Activated CD8-positive, alpha-beta T cell treated with anti-CD3 and anti-CD28 coated beads, Interleukin-2, amount 10 ng/mL, durations not matched to agents 7 days and 5 days (primary cell): ENCODE measurements around the gene SCD5. TPM values are rescaled to one million over a fixed set of nuclear protein-coding genes. Genes with fewer than 3 reads are reported as not detected.
A peak's percentile ranks its signal among the peaks of the same experiment; 100 is the strongest.
"Not testable (repeated sequence)": the region's sequence is repeated elsewhere in the genome, so short reads cannot be mapped to it uniquely, and the experiment has no call there.

Source experiments
- ATAC-seq: fragments of 150-1000 bp; cut with Tn5 transposase; one replicate; pipeline ENCODE4 v1.10.0; 2021; ENCODE audit warnings: moderate library complexity
- CTCF ChIA-PET: fragments of 350-600 bp; sonication (Branson Sonifier 250); formaldehyde crosslinking; loops from one replicate; lab custom pipeline; 2021; ENCODE audit warnings: antibody characterized with exemption; lab: Charles Lee
- POLR2A ChIA-PET: fragments of 350-600 bp; sonication (Branson Sonifier 250); formaldehyde crosslinking; loops from one replicate; lab custom pipeline; 2021; ENCODE audit warnings: antibody characterized with exemption; lab: Charles Lee
- DNase-seq: peaks from one replicate; pipeline ENCODE4 v3.0.0-alpha.2; 2020
- H3K27ac Mint-ChIP-seq: one replicate; pipeline ENCODE4 v1.8.0; 2021; ENCODE audit warnings: mild to moderate bottlenecking, mixed read lengths
- H3K27me3 Mint-ChIP-seq: one replicate; pipeline ENCODE4 v1.8.0; 2021; ENCODE audit warnings: low read depth, mixed read lengths
- H3K36me3 Mint-ChIP-seq: one replicate; pipeline ENCODE4 v1.8.0; 2021; ENCODE audit warnings: low read depth, mixed read lengths
- H3K4me1 Mint-ChIP-seq: one replicate; pipeline ENCODE4 v1.8.0; 2021; ENCODE audit warnings: low read depth, mixed read lengths
- H3K4me3 Mint-ChIP-seq: one replicate; pipeline ENCODE4 v1.8.0; 2021; ENCODE audit warnings: mild to moderate bottlenecking, mixed read lengths
- H3K9me3 Mint-ChIP-seq: one replicate; pipeline ENCODE4 v1.8.0; 2022; ENCODE audit warnings: mixed read lengths; ENCODE audit not compliant: insufficient read depth
- total RNA-seq, 2 experiments: library from RNA; stranded (reverse); gene quantifications; one replicate each; pipeline ENCODE4 v1.2.3, GENCODE V29; 2021

SCD5 gene
- total RNA-seq, result 1 to 10 TPM; 2.9 to 3.1 TPM

GRCh38 chr4:82798168-82799005 is at the start of gene SCD5:
TSS of gene SCD5 (minus strand) at chr4:82798796. CDS start at chr4:82798537, 259 bp downstream.
- CTCF ChIA-PET, result interaction anchor here (0.8 to 1.3 kb wide), 5 partner anchors 9 to 485 kb away, joined by 3 to 5 read pairs (median 3); partner anchors contain the start of gene COQ2
- Mint-ChIP-seq H3K4me3 (peak within 1 kb of the TSS; percentile 80), H3K27me3 (peaks cover 53% of the 10 kb centered on the region), H3K36me3 (no peaks in the 10 kb centered on the region), H3K27ac (no peak within 1 kb of the TSS), H3K4me1 (peaks cover 20% of the 10 kb centered on the region), H3K9me3 (no peaks in the 10 kb centered on the region)
- ATAC-seq, result peak; percentile 96
- peak; percentile 78 for DNase-seq
- POLR2A ChIA-PET, result interaction anchor here (0.6 kb wide), 1 partner anchor 478 kb away, joined by 4 read pairs; no protein-coding TSS in a partner anchor

- POLR2A ChIA-PET, result no interaction called here
Measured at GRCh38 chr4:82842593-82842992, 44.0 kb upstream of the SCD5 start.

GRCh38 chr4:82839624-82840023 is 41.0 kb upstream of the SCD5 start:
- Mint-ChIP-seq H3K27me3 (no peaks in the 10 kb centered on the region), H3K9me3 (no peaks in the 10 kb centered on the region), H3K27ac (no peak overlapping the region), H3K4me1 (no peaks in the 10 kb centered on the region), H3K36me3 (peaks cover 32% of the 10 kb centered on the region), H3K4me3 (no peak overlapping the region)
- no peak for ATAC-seq
- DNase-seq, result no peak
- POLR2A ChIA-PET, result no interaction called here
- CTCF ChIA-PET, result no interaction called here

More at GRCh38 chr4:82842593-82842992, 44.0 kb upstream of the SCD5 start:
- Mint-ChIP-seq H3K4me1 (peaks cover 2% of the 10 kb centered on the region), H3K4me3 (no peak overlapping the region), H3K27me3 (no peaks in the 10 kb centered on the region), H3K36me3 (peaks cover 47% of the 10 kb centered on the region), H3K9me3 (no peaks in the 10 kb centered on the region), H3K27ac (no peak overlapping the region)
- DNase-seq, result no peak
- CTCF ChIA-PET, result interaction anchor here (1.1 to 1.4 kb wide), 3 partner anchors 9 to 438 kb away, joined by 3 to 6 read pairs (median 3); no protein-coding TSS in a partner anchor
- no peak for ATAC-seq

GRCh38 chr4:82833696-82834313 is 35.2 kb upstream of the SCD5 start:
- peaks cover 34% of the 10 kb centered on the region for H3K36me3 Mint-ChIP-seq
- no peaks in the 10 kb centered on the region for H3K9me3 Mint-ChIP-seq
- no peak overlapping the region for H3K27ac Mint-ChIP-seq
- POLR2A ChIA-PET, result no interaction called here
- DNase-seq (no peak), ATAC-seq (no peak)
- H3K27me3 Mint-ChIP-seq, result no peaks in the 10 kb centered on the region
- CTCF ChIA-PET, result interaction anchor here (1.0 kb wide), 1 partner anchor 19 kb away, joined by 4 read pairs; no protein-coding TSS in a partner anchor
- no peaks in the 10 kb centered on the region for H3K4me1 Mint-ChIP-seq
- no peak overlapping the region for H3K4me3 Mint-ChIP-seq

GRCh38 chr4:82833060-82833459 is 34.5 kb upstream of the SCD5 start:
- ATAC-seq, H3K4me1 Mint-ChIP-seq, H3K27me3 Mint-ChIP-seq, POLR2A ChIA-PET, DNase-seq, H3K27ac Mint-ChIP-seq, H3K9me3 Mint-ChIP-seq, H3K4me3 Mint-ChIP-seq, CTCF ChIA-PET: not testable (repeated sequence)
- peaks cover 37% of the 10 kb centered on the region for H3K36me3 Mint-ChIP-seq

GRCh38 chr4:82825425-82825824 is 26.8 kb upstream of the SCD5 start:
- ChIA-PET CTCF (interaction anchor here (1.0 kb wide), 1 partner anchor 86 kb away, joined by 3 read pairs; no protein-coding TSS in a partner anchor), POLR2A (no interaction called here)
- DNase-seq (no peak), ATAC-seq (no peak)
- Mint-ChIP-seq H3K4me1 (no peaks in the 10 kb centered on the region), H3K36me3 (peaks cover 49% of the 10 kb centered on the region), H3K27ac (no peak overlapping the region), H3K27me3 (no peaks in the 10 kb centered on the region), H3K9me3 (no peaks in the 10 kb centered on the region), H3K4me3 (no peak overlapping the region)

- ChIA-PET CTCF (no interaction called here), POLR2A (no interaction called here)
- Mint-ChIP-seq H3K4me1 (peaks cover 6% of the 10 kb centered on the region), H3K27ac (no peak overlapping the region), H3K36me3 (peaks cover 65% of the 10 kb centered on the region), H3K27me3 (no peaks in the 10 kb centered on the region), H3K9me3 (no peaks in the 10 kb centered on the region), H3K4me3 (no peak overlapping the region)
- ATAC-seq, result no peak
- DNase-seq, result no peak
Measured at GRCh38 chr4:82823062-82823461, 24.5 kb upstream of the SCD5 start.

GRCh38 chr4:82820689-82821088 is 22.1 kb upstream of the SCD5 start:
- H3K27me3 Mint-ChIP-seq, result no peaks in the 10 kb centered on the region
- no peak for ATAC-seq
- H3K27ac Mint-ChIP-seq, result no peak overlapping the region
- peaks cover 6% of the 10 kb centered on the region for H3K4me1 Mint-ChIP-seq
- DNase-seq, result no peak
- ChIA-PET CTCF (no interaction called here), POLR2A (no interaction called here)
- peaks cover 60% of the 10 kb centered on the region for H3K36me3 Mint-ChIP-seq
- no peak overlapping the region for H3K4me3 Mint-ChIP-seq
- no peaks in the 10 kb centered on the region for H3K9me3 Mint-ChIP-seq

GRCh38 chr4:82818664-82819662 is 20.4 kb upstream of the SCD5 start:
- H3K9me3 Mint-ChIP-seq, result no peaks in the 10 kb centered on the region
- H3K27me3 Mint-ChIP-seq, result no peaks in the 10 kb centered on the region
- no peak overlapping the region for H3K27ac Mint-ChIP-seq
- peaks cover 55% of the 10 kb centered on the region for H3K36me3 Mint-ChIP-seq
- POLR2A ChIA-PET, result no interaction called here
- CTCF ChIA-PET, result interaction anchor here (1.4 kb wide), 1 partner anchor 80 kb away, joined by 3 read pairs; no protein-coding TSS in a partner anchor
- no peak for DNase-seq
- peaks cover 6% of the 10 kb centered on the region for H3K4me1 Mint-ChIP-seq
- no peak for ATAC-seq
- no peak overlapping the region for H3K4me3 Mint-ChIP-seq

- H3K27me3 Mint-ChIP-seq, CTCF ChIA-PET, H3K27ac Mint-ChIP-seq, POLR2A ChIA-PET, H3K4me3 Mint-ChIP-seq, ATAC-seq, DNase-seq, H3K9me3 Mint-ChIP-seq: not testable (repeated sequence)
- H3K4me1 Mint-ChIP-seq, result peaks cover 10% of the 10 kb centered on the region
- H3K36me3 Mint-ChIP-seq, result peaks cover 42% of the 10 kb centered on the region
Measured at GRCh38 chr4:82816874-82817273, 18.3 kb upstream of the SCD5 start.

GRCh38 chr4:82814034-82814433 is 15.4 kb upstream of the SCD5 start:
- H3K9me3 Mint-ChIP-seq, result no peaks in the 10 kb centered on the region
- H3K27me3 Mint-ChIP-seq, result no peaks in the 10 kb centered on the region
- POLR2A ChIA-PET, result interaction anchor here (0.6 kb wide), 1 partner anchor 271 kb away, joined by 4 read pairs; no protein-coding TSS in a partner anchor
- no peak overlapping the region for H3K27ac Mint-ChIP-seq
- H3K4me3 Mint-ChIP-seq, result no peak overlapping the region
- peaks cover 23% of the 10 kb centered on the region for H3K36me3 Mint-ChIP-seq
- ATAC-seq (no peak), DNase-seq (no peak)
- peaks cover 10% of the 10 kb centered on the region for H3K4me1 Mint-ChIP-seq
- CTCF ChIA-PET, result no interaction called here
